OCI-LY3 (cell line): ENCODE data around the gene AIFM1.

Experiments
- H2AFZ ChIP-seq: fragments of 200-600, 300-600 bp; shearing (Covaris generic); 2 replicates; pipeline ENCODE4 v1.6.0; 2014; ENCODE audit warnings: antibody characterized with exemption, low read depth, low read length
- H3K27ac ChIP-seq: fragments of 200-600, 300-600 bp; sonication (generic); 2 replicates; pipeline ENCODE4 v1.5.1; 2014; ENCODE audit warnings: mild to moderate bottlenecking, low read length, moderate library complexity, mixed read lengths
- H3K27me3 ChIP-seq: fragments of 200-600, 300-600 bp; sonication (generic); 2 replicates; pipeline ENCODE4 v1.6.1; 2014; ENCODE audit warnings: low read depth, low read length, mixed read lengths
- H3K36me3 ChIP-seq: fragments of 200-600, 300-600 bp; sonication (generic); replicated peaks from 2 replicates; pipeline ENCODE3; 2014; ENCODE audit warnings: low read depth, low read length, mixed read lengths
- H3K4me1 ChIP-seq: fragments of 300-600, 200-600 bp; sonication (generic); 2 replicates; pipeline ENCODE4 v1.6.1; 2014; ENCODE audit warnings: low read length, mixed read lengths
- H3K4me2 ChIP-seq: fragments of 200-600, 300-600 bp; sonication (generic); 2 replicates; pipeline ENCODE4 v1.6.1; 2014; ENCODE audit warnings: low read length, mixed read lengths
- H3K4me3 ChIP-seq: fragments of 300-600, 200-600 bp; sonication (generic); 2 replicates; pipeline ENCODE4 v1.5.1; 2014; ENCODE audit warnings: antibody characterized with exemption, mild to moderate bottlenecking, low read length, moderate library complexity
- H3K79me2 ChIP-seq: fragments of 300-600, 200-600 bp; shearing (Covaris generic); 2 replicates; pipeline ENCODE4 v1.6.1; 2014; ENCODE audit warnings: mild to moderate bottlenecking, low read length, mixed read lengths
- H3K9ac ChIP-seq: fragments of 300-600, 200-600 bp; shearing (Covaris generic); 2 replicates; pipeline ENCODE4 v1.6.0; 2014; ENCODE audit warnings: mild to moderate bottlenecking, low read length, moderate library complexity
- H3K9me3 ChIP-seq: fragments of 200-600, 300-600 bp; shearing (Covaris generic); 2 replicates; pipeline ENCODE4 v1.6.1; 2014; ENCODE audit warnings: low read length, mixed read lengths; ENCODE audit not compliant: insufficient read depth
- H4K20me1 ChIP-seq: fragments of 200-600, 300-600 bp; sonication (generic); 2 replicates; pipeline ENCODE4 v1.6.1; 2016; ENCODE audit warnings: low read length, mixed read lengths; ENCODE audit not compliant: insufficient read depth
- CTCF ChIP-seq: fragments of 200-600, 300-600 bp; sonication (generic); IDR thresholded peaks from 2 replicates; pipeline ENCODE4 v1.5.1; 2014; ENCODE audit warnings: antibody characterized with exemption, low read length, low read depth
- EZH2phosphoT487 ChIP-seq: fragments of 200-600 bp; shearing (Covaris generic); IDR thresholded peaks from 2 replicates; pipeline ENCODE4 v1.6.1; 2018; ENCODE audit warnings: antibody characterized with exemption, mixed run types, low read depth

Gene AIFM1

GRCh38 chrX:130109429-130110378, 55.9 kb downstream of the AIFM1 start:
- H3K9me3 ChIP-seq, result no peaks in the 10 kb centered on the region
- H3K36me3 ChIP-seq, result peaks cover 13% of the 10 kb centered on the region
- H4K20me1 ChIP-seq, result peaks cover 41% of the 10 kb centered on the region
- H3K4me2 ChIP-seq, result peak overlapping the region; percentile 100
- H2AFZ ChIP-seq, result no peak overlapping the region
- H3K4me3 ChIP-seq, result peak overlapping the region; percentile 99
- peaks cover 71% of the 10 kb centered on the region for H3K79me2 ChIP-seq
- no peaks in the 10 kb centered on the region for H3K27me3 ChIP-seq
- TF ChIP-seq EZH2phosphoT487, result no peak
- TF ChIP-seq CTCF, result no peak
- peaks cover 51% of the 10 kb centered on the region for H3K4me1 ChIP-seq
- H3K9ac ChIP-seq, result peak overlapping the region; percentile 99
- H3K27ac ChIP-seq, result peak overlapping the region; percentile 93

- peak overlapping the region; percentile 99 for H3K4me3 ChIP-seq
- H3K4me2 ChIP-seq, result peak overlapping the region; percentile 100
- H3K27ac ChIP-seq, result peak overlapping the region; percentile 93
- H3K4me1 ChIP-seq, result peaks cover 42% of the 10 kb centered on the region
- H3K9ac ChIP-seq, result peak overlapping the region; percentile 99
- no peak for TF ChIP-seq EZH2phosphoT487
- no peak for TF ChIP-seq CTCF
- H3K79me2 ChIP-seq, result peaks cover 79% of the 10 kb centered on the region
- H3K27me3 ChIP-seq, result no peaks in the 10 kb centered on the region
- no peak overlapping the region for H2AFZ ChIP-seq
- no peaks in the 10 kb centered on the region for H3K9me3 ChIP-seq
- H4K20me1 ChIP-seq, result peaks cover 50% of the 10 kb centered on the region
- H3K36me3 ChIP-seq, result peaks cover 15% of the 10 kb centered on the region
Measured at GRCh38 chrX:130108647-130109428, 56.8 kb downstream of the AIFM1 start.

GRCh38 chrX:130106071-130106470, 59.6 kb downstream of the AIFM1 start:
- H3K79me2 ChIP-seq, result peaks cover 94% of the 10 kb centered on the region
- H3K4me1 ChIP-seq, result peaks cover 28% of the 10 kb centered on the region
- no peak overlapping the region for H2AFZ ChIP-seq
- H3K4me2 ChIP-seq, result no peak overlapping the region
- H4K20me1 ChIP-seq, result peaks cover 75% of the 10 kb centered on the region
- H3K9ac ChIP-seq, result no peak overlapping the region
- peaks cover 15% of the 10 kb centered on the region for H3K36me3 ChIP-seq
- no peaks in the 10 kb centered on the region for H3K9me3 ChIP-seq
- TF ChIP-seq EZH2phosphoT487 (no peak), CTCF (no peak)
- no peak overlapping the region for H3K4me3 ChIP-seq
- no peak overlapping the region for H3K27ac ChIP-seq
- H3K27me3 ChIP-seq, result no peaks in the 10 kb centered on the region

- H3K36me3 ChIP-seq, result peaks cover 16% of the 10 kb centered on the region
- no peak overlapping the region for H3K4me2 ChIP-seq
- no peaks in the 10 kb centered on the region for H3K9me3 ChIP-seq
- H3K27me3 ChIP-seq, result no peaks in the 10 kb centered on the region
- no peak for TF ChIP-seq CTCF
- no peak for TF ChIP-seq EZH2phosphoT487
- H3K4me3 ChIP-seq, result no peak overlapping the region
- H3K79me2 ChIP-seq, result peaks cover 100% of the 10 kb centered on the region
- H3K27ac ChIP-seq, result no peak overlapping the region
- peaks cover 28% of the 10 kb centered on the region for H3K4me1 ChIP-seq
- peaks cover 83% of the 10 kb centered on the region for H4K20me1 ChIP-seq
- H3K9ac ChIP-seq, result no peak overlapping the region
- H2AFZ ChIP-seq, result no peak overlapping the region
Measured at GRCh38 chrX:130105244-130105643, 60.4 kb downstream of the AIFM1 start.
